Breast epithelium (tissue), 3 donors: ENCODE data around the gene TBRG4.

Experiments used
- POLR2A ChIP-seq: fragments of 450-650 bp; IDR thresholded peaks from one replicate; pipeline ENCODE4 v1.6.1; 2016; ENCODE audit warnings: antibody characterized with exemption, mild to moderate bottlenecking, moderate library complexity
- POLR2AphosphoS5 ChIP-seq, 3 donors: sonication (generic); formaldehyde crosslinking; IDR thresholded peaks; one replicate each; pipeline ENCODE4 v1.6.1; 2017; ENCODE audit warnings: antibody characterized with exemption in 3 of 3
- TF ChIP-seq, protein P1 (sequence below), 3 donors: fragments of 450-650 bp; IDR thresholded peaks; one replicate each; pipeline ENCODE4 v1.5.1; 2016 to 2017; ENCODE audit warnings: antibody characterized with exemption in 3 of 3, mild to moderate bottlenecking in 3 of 3, moderate library complexity in 3 of 3

DNA sequence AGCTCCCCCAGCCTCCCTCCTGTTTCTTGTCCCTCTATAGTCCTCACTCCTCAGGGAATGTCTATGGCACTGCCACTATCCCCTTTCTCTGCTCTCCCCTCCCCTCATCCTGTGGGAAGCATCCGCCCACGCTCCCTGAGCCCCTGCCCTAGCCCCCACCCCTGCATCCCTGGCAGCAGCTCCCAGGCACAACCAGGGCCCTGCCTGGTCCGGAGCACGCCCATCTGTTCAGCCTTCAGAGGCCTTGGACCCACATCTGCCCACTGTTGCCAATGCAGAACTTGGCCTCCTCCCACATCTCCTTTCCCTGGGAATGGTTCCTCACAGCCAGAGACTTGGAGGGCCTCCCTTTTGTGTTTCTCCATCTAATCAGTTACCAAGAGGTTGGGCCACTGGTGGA is 20.4 kb upstream of the TBRG4 start:
- TF ChIP-seq POLR2AphosphoS5 (IDR thresholded peaks at IDR 0.05) (no peak), POLR2A (no peak)
- TF ChIP-seq, protein P1, sequence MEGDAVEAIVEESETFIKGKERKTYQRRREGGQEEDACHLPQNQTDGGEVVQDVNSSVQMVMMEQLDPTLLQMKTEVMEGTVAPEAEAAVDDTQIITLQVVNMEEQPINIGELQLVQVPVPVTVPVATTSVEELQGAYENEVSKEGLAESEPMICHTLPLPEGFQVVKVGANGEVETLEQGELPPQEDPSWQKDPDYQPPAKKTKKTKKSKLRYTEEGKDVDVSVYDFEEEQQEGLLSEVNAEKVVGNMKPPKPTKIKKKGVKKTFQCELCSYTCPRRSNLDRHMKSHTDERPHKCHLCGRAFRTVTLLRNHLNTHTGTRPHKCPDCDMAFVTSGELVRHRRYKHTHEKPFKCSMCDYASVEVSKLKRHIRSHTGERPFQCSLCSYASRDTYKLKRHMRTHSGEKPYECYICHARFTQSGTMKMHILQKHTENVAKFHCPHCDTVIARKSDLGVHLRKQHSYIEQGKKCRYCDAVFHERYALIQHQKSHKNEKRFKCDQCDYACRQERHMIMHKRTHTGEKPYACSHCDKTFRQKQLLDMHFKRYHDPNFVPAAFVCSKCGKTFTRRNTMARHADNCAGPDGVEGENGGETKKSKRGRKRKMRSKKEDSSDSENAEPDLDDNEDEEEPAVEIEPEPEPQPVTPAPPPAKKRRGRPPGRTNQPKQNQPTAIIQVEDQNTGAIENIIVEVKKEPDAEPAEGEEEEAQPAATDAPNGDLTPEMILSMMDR (IDR thresholded peaks at IDR 0.05), result no peak
